NCI-H2171 (cell line): Measurements from ENCODE around the gene SH3PXD2A.
A peak's percentile ranks its signal among the peaks of the same experiment; 100 is the strongest.

Experiments used
- DNase-seq: peaks from one replicate; lab custom pipeline; 2025; lab: John Stamatoyannopoulos, UW

Gene SH3PXD2A

DNA sequence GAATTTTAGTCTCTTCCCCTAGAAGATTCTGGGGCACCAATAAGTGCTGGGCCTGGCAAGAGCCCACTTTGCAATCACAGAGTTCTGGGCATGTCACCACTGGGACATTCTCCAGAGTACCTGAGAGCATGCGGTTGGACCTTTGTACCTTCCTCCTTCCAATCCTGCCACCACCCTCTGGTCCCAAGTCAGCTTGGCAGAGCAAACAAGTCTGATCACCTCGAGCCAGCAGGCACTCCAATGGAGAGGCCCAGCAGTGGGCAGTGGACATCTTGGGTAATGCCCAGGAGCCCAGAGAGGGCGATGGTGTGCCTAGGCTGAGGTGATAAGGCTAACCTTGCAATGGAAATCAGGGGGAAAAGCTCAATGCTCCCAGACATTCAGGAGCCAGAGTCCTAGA, 43.4 kb downstream of the SH3PXD2A start:
- DNase-seq, result no peak

GRCh38 chr10:103811463-103811862, 43.9 kb downstream of the SH3PXD2A start:
- DNase-seq, result no peak

DNA sequence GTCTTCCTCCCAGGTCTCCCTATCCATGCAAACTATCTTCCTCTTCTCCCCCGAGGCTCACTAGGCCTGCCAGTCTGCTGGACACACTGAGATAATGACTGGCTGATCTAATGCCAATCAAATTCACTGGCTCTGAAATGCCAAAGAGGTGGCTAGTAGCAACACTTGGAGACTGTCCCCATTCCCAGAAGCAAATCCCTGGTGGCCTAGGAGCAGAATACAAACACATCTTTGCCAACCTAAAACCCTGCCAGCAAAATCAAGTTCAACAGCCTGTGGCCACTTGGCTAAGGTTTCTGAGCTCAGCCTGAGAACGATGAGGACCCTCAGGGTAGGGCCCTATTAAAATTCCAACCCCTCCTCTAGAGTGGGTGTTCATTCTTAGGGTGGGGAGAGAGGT, 46.6 kb downstream of the SH3PXD2A start:
- DNase-seq, result no peak

DNA sequence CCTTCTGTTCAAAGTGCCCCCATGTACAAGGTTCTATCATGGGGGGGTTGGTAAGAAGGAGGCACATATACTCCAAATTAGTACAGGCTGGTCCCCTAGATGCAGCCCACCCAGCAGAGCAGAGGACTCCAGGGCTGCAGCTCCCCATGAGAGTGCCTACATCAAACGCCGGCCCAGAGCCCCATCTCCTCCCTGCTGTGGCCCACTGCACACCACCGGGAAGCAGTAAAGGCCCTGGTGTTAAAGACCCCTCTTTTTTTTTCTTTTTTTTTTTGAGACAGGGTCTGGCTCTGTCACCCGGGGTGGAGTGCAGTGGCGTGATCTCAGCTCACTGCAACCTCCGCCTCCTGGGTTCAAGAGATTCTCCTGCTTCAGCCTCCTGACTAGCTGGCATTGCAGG, 47.4 kb downstream of the SH3PXD2A start:
- DNase-seq, result no peak

DNA sequence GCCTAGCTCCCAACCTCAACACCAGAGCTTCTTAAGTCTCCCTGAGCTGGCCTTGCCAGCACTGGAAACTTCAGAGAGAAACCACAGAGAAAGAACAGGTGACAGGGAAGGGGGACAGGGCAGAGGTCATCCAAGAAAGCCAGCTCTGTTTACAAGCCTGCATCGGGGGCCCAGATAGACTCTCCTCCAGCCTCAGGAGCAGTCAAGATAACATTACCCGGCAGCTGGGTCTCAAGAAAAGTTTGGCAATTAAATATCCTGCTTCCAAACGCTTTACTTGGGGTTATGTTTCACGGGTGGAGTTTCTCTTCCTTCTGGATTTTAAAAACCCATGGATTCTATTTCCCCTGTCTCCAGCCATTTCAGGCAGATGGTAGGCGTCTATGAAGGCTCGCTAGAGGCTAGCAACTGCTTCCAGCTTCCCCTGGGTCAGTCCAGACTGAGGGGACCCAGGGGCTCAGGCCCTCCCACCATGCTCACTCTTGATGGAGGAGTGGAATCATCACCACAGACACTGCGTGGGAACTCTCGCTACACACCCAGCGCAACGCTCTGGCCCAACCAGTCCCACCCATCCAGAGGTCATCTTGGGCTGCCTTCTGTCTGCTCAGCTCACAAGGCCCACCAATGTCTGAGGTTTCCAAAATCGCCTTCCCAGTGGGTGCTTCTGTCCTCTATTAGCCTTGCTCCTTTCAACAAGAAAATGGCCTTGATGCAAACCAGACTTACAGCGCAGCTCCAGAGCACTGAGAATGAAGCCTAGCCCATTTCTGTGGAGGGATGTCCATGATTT, 48.8 kb downstream of the SH3PXD2A start:
- no peak for DNase-seq

- no peak for DNase-seq
Observed at GRCh38 chr10:103805781-103806180, 49.6 kb downstream of the SH3PXD2A start.

- DNase-seq, result no peak
Observed at GRCh38 chr10:103804871-103805270, 50.5 kb downstream of the SH3PXD2A start.

DNA sequence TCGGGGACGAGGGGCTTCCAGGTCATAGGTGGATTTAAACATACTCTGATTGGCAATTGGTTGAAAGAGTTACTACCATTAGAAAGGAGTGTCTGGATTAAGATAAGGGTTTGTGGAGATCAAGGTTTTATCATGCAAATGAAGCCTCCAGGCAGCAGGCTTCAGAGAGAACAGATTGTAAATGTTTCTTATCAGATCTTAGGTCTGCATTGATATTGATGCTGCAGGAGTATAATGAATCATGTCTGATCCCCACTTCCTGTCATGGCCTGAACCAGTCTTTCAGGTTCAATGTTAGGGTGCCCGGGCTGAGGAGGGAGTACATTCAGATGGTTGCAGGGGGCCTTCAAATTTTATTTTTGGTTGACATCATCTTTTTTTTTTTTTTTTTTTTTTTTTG, 51.4 kb downstream of the SH3PXD2A start:
- DNase-seq, result no peak

DNA sequence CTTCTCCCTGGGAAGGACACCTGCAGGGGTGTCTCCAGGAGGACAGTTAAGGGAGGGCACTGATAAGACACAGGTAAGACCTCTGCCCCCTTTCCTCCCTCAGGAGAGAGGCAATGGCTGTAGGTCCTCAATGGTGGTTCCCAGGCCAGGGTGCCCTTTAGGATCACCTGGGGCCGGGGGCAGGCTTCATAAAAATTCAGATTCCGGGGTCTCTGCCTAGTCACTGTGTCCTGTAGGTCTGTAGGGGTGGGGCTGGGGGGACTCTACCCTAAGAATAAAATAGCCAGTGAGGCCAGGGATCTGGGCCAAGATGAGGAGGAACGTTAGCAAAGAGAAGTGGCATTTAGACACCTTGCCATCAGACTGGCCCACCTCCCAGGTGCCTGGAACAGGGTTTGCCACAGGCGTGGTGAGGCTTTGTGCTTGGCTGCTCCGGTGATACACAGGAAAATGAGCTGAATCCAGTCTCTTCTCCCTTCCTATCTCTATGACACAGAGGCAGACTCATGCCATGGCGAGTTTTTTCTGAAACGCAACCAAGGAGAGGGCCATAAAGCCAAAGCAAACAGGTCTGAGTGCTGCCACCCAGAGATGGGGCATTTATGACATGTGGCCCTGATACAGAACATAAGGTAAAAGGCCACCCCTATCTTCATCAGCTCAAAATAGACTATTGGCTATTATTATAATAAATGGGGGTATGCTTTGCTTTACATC, 52.6 kb downstream of the SH3PXD2A start:
- DNase-seq, result no peak

- DNase-seq, result no peak
Observed at GRCh38 chr10:103802081-103802480, 53.3 kb downstream of the SH3PXD2A start.

- peak; percentile 82 for DNase-seq
Observed at GRCh38 chr10:103800789-103801540, 54.4 kb downstream of the SH3PXD2A start.

DNA sequence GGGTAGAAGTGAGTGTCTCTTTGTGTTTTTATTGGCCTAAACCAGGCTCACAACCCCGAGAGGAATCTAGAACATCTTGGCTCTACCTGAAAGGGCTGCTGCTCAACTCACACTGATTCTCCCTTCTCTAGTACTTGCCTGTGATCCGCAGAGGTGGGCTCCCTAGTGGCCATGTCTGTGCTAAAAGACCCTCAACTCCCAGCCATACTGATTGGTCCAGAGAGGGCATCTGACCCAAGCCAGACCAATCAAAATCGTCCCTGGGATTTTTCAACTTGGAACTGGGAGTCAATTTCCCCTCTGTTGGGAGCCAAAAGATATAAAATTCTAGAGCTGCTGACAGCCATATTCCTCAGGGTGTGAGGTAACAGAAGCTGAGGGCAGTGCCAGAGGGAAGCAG, 55.3 kb downstream of the SH3PXD2A start:
- DNase-seq, result no peak

DNA sequence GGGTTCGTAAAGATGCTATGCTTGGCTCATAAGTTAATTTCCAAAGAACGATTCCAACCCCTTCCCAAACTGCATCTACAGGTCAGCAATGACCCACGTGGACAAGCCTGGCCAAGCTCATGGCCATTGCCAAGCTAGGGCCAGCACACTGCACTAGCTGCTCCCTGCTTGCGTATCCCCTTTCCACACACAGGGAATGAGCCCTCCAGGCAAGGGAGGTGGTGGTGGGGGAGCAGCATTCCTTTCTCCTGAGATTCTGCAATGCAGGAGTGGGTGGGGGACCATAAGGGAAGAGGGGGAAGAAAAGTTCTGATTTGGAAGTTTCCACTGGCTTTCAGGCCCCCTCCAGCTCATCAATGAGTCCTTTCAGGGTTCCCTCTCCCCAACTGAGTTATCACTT, 56.0 kb downstream of the SH3PXD2A start:
- DNase-seq, result no peak

GRCh38 chr10:103798511-103798910, 56.9 kb downstream of the SH3PXD2A start:
- no peak for DNase-seq

GRCh38 chr10:103797857-103798256, 57.5 kb downstream of the SH3PXD2A start:
- no peak for DNase-seq

DNA sequence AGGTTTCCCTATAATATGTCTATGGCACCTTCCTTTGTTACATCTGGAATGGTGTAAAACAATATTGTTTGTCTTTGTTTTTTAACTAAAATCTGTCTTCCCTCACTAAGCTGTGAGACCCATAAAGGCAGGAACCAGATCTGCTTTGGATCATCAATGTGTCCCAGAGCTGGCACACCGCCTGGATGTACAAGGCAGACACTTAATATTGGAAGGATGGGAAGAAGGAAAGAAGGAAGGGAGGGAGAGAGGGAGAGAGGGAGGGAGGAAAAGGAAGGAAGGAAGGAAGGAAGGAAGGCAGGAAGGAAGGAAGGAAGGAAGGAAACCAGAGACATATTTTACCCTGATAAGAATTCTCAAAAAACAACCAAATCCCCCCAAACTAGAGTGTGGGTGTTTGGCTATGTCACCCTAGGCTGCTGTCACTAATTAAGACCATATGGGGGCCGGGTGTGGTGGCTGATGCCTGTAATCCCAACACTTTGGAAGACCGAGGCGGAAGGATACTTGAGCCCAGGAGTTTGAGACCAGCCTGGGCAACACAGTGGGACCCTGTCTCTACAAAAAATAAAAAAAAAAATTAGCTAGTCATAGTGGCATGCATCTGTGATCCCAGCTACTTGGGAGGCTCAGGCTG, 59.6 kb downstream of the SH3PXD2A start:
- no peak for DNase-seq

DNA sequence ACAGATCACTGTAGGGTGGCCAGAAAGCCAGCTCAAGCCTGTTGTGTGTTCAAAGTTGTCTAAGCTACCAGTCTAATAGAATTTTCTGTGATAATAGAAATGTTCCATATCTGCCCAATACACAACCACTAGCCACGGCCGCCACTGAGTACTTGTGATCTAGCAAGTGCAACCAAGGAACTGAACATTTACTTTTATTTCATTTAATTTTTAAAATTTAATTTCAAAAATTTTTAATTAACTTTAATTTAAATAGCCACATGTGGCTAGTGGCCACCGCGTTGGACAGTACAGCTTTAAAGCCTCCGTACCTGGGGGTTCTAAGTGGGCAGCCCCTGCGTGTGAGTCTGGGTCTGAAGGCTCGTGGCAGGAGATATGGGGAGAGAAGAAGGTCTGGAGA, 60.4 kb downstream of the SH3PXD2A start:
- DNase-seq, result no peak

DNA sequence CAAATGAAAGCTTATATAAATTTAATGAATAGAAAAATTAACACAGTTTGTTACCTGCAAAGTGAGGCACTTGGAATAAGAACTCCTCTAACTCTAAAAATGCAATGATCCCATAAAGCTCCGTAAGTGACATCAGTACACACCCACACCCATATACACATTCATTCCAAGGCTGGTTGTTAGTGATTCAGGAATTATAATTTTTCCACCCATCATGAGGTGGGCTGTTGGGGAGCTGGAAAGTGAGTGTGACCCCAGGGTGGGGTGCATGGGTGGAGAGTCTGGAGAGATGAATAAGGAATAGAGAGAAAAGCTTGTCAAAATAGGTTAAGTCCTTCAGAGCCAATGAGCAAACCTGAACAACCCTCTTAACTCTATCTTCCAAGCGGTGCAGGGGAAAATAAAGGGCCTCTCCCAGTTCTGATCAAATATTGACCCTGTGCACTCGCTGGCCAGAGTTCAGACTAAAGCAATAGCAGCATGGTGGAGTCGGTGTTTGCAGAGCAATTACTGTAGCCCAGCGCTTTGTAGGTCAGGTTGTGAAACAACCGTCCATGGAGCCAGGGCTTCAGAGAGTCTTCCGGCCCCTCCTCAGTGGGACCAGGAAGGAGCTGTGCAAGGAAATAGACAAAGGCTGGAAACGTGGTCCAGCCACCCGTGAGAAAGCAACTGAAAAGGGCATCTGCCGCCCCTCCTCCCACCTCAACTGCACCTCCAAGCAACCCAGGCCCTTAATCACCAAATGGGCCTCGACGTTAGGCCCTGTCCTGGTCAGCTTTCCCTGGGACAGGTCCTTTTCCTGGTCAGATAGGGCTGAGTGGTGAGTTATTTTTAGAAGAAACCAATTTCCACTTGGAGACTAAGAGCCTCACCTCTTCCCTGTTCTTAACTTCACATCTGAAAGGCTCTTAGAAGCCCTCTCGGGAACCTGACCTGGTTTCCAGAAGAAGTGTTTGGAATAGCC, 61.2 kb downstream of the SH3PXD2A start:
- no peak for DNase-seq

DNA sequence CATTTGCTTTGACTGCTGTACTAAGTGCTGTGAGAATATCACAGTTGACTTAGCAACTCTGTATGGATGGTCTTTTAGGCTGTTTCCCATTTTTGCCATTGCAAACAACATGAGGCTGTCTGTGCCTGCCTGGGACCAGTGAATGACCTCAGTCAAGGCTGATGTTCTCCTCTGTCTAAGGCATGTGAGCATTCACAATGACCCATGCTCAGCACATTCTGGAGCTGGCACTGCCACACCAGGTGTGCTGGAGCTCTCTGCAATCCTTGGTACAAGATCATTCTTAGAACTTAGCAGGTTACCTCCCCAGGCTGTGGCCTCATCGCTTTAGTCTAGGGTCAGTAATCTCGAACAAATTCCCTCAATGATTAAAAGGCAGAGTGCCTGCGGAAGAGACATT, 61.9 kb downstream of the SH3PXD2A start:
- DNase-seq, result no peak

DNA sequence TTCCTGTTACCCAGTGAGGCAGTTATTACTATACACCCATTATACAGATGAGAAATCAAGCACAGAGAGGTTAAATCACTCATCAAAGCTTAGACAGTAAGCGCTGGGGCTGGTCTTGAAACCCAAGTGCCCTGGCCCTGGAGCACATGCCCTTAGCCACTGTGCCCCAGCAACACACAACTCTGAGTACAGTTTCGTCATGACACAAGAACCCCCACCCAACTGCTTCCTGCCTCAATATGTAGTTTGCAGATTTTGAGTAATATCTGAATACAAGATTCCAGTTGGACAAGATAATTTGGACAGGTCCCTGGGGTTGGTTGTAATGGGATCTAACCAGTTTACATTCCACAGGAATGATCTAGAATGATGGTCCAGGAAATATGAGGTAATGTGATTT, 62.8 kb downstream of the SH3PXD2A start:
- no peak for DNase-seq

DNA sequence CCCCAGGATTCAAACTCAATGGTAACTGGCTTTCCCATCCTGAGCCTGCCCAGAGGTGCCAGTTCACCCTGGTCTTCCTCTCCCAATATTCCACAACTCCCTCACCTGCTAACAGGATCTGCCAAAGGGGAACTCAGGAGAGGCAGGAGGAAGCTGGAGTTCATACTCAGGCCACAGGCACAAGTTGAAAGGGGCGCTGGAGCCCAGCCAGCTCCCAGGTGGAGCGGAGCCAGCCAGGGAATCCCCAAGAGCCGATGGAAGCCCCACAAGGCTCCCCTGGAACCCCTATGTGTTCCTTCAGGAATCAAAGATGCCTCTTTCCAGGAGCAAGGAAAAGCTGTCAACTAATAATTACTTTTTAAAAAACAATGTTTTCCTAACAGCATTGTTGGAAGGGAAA, 63.5 kb downstream of the SH3PXD2A start:
- DNase-seq, result no peak
